Adrenal gland (tissue), 12 donors: ENCODE data around the gene SOX13. TPM values are rescaled to one million over a fixed set of nuclear protein-coding genes. Genes with fewer than 3 reads are reported as not detected.
A peak's percentile ranks its signal among the peaks of the same experiment; 100 is the strongest.

Source experiments
- DNase-seq, 7 donors: peaks; one replicate each; pipeline ENCODE4 v3.0.0-alpha.2; 2019 to 2020
- H3K27ac ChIP-seq, 5 donors: fragments of 200-600 bp; sonication (generic) in 4 of 5; 1 replicate in 3 of 5; 2 replicates in 2 of 5; pipeline versions ENCODE4 v1.5.1 to v1.8.0; 2016 to 2020; ENCODE audit warnings: mild to moderate bottlenecking in 1 of 5
- H3K27me3 ChIP-seq: fragments of 200-600 bp; 2 replicates; pipeline ENCODE4 v1.8.0; 2021
- H3K36me3 ChIP-seq, 2 donors: fragments of 200-600 bp; replicated peaks in 1 of 2; 1 replicate in 1 of 2; 2 replicates in 1 of 2; pipeline versions ENCODE4 v1.5.1 to v1.8.0; 2018 to 2022
- H3K4me1 ChIP-seq, 2 donors: fragments of 200-600 bp; replicated peaks in 1 of 2; 1 replicate in 1 of 2; 2 replicates in 1 of 2; pipeline versions ENCODE4 v1.5.1 to v1.8.0; 2018 to 2021
- H3K4me3 ChIP-seq, 4 donors: fragments of 200-600 bp; sonication (generic) in 3 of 4; one replicate each; pipeline ENCODE4 v1.5.1; 2016 to 2018
- H3K9me3 ChIP-seq, 3 donors: fragments of 200-600 bp; sonication (generic) in 1 of 3; replicated peaks in 1 of 3; 1 replicate in 2 of 3; 2 replicates in 1 of 3; pipeline versions ENCODE4 v1.5.1 to v1.8.0; 2016 to 2021
- CTCF ChIP-seq, 6 experiments: fragments of 450-650 bp in 4 of 6; fragments of 200-600 bp in 2 of 6; sonication (generic) in 1 of 6; IDR thresholded peaks; 1 replicate in 5 of 6; 2 replicates in 1 of 6; pipeline versions ENCODE4 v1.5.1 to v1.8.0; 2016 to 2021; ENCODE audit warnings: antibody characterized with exemption in 6 of 6, mild to moderate bottlenecking in 2 of 6, moderate library complexity in 1 of 6
- POLR2A ChIP-seq, 2 donors: fragments of 450-650 bp; IDR thresholded peaks; one replicate each; pipeline ENCODE4 v1.6.1; 2017; ENCODE audit warnings: antibody characterized with exemption in 2 of 2, mild to moderate bottlenecking in 2 of 2, moderate library complexity in 1 of 2
- WGBS, 4 donors: extraction: QIAGEN DNeasy Blood & Tissue Kit in 2 of 4; methylation state at CpG; one replicate each; pipeline versions ENCODE4 v1.1.5 to v1.1.7; 2013 to 2017; 5-methylcytosine and 5-hydroxymethylcytosine counted together
- intact Hi-C, 2 donors: fragments of 100-400 bp; cut with DNase I; formaldehyde crosslinking; loops; one replicate each; pipeline versions ENCODE4 v1.14.1 to v1.15.0; 2022 to 2023
- polyA plus RNA-seq, 3 donors: library from polyadenylated mRNA; stranded (reverse); fragments of 200-250 nt in 2 of 3; fragments of 350-450 nt in 1 of 3; fragmentation: Illumina TruSeq in 1 of 3; extraction: RNeasy Lipid Tissue Mini Kit (QIAGEN cat#74804) in 1 of 3; gene quantifications; one replicate each; pipeline ENCODE4 v1.2.3, GENCODE V29; 2013 to 2014
- total RNA-seq, 9 donors: library from RNA; depleted of rRNA in 4 of 9; stranded (reverse); fragments of >200 nt in 4 of 9; fragments of 120-200 nt in 1 of 9; fragmentation: NEBNext Ultra II Directional in 1 of 9; extraction: Animal tissue kit (Norgen Biotek cat#: 25700) in 1 of 9; gene quantifications; one replicate each; pipeline versions ENCODE4 v1.1.0 to v1.2.4, GENCODE V29; 2013 to 2023
- donor health status: healthy with polysubstance abuse.
- donor health status: Bipolar disorder and iron deficiency.
- donor health status: DM: yes; HTN: yes; CAD: no.
- donor health status: DM: no; HTN: no; CAD: no.
- donor health status: DM: no; HTN: no; CAD: no.
- donor health status: DM: yes; HTN: yes; CAD: no.

The SOX13 gene
- total and polyA plus RNA-seq, 12 donors, result 4.2 to 44.5 (median 25.6) TPM

GRCh38 chr1:204143276-204144041 is 70.5 kb downstream of the SOX13 start:
- Histone ChIP-seq H3K27ac (peak overlapping the region in 1 of 5 donors; percentile 21), H3K9me3 (no peaks in the 10 kb centered on the region), H3K4me3 (no peak overlapping the region), H3K27me3 (no peaks in the 10 kb centered on the region), H3K36me3 (peaks cover 0 to 5% of the 10 kb centered on the region in 2 donors), H3K4me1 (peaks cover 3 to 15% of the 10 kb centered on the region in 2 donors)
- WGBS, 4 donors, result 44 to 65% (median 54%) methylated on average over 12 to 14 of the region's 14 CpGs
- intact Hi-C loops, result no loop called here
- peak in 3 of 7 donors; percentile 49 to 64 (median 51) for DNase-seq
- TF ChIP-seq CTCF (IDR thresholded peaks at IDR 0.05) (no peak), POLR2A (IDR thresholded peaks at IDR 0.05) (no peak)

GRCh38 chr1:204145033-204145504 is 72.2 kb downstream of the SOX13 start:
- peak in 3 of 7 donors; percentile 31 to 59 (median 47) for DNase-seq
- Histone ChIP-seq H3K36me3 (no peaks in the 10 kb centered on the region), H3K4me1 (peaks cover 3 to 15% of the 10 kb centered on the region in 2 donors), H3K4me3 (no peak overlapping the region), H3K9me3 (no peaks in the 10 kb centered on the region), H3K27ac (peak overlapping the region in 1 of 5 donors; percentile 17), H3K27me3 (no peaks in the 10 kb centered on the region)
- intact Hi-C loops, result no loop called here
- TF ChIP-seq POLR2A (IDR thresholded peaks at IDR 0.05) (no peak), CTCF (IDR thresholded peaks at IDR 0.05) (no peak)
- WGBS, 4 donors, result 35 to 55% (median 39%) methylated on average over 4 of the region's 4 CpGs

- H3K27me3 ChIP-seq, result no peaks in the 10 kb centered on the region
- no peak overlapping the region for H3K4me3 ChIP-seq
- H3K4me1 ChIP-seq, result peaks cover 3 to 18% of the 10 kb centered on the region in 2 donors
- intact Hi-C loops, result no loop called here
- no peak for DNase-seq
- no peak overlapping the region for H3K27ac ChIP-seq
- WGBS, 4 donors, result 88 to 97% (median 92%) methylated on average over 6 of the region's 6 CpGs
- no peaks in the 10 kb centered on the region for H3K9me3 ChIP-seq
- TF ChIP-seq CTCF (IDR thresholded peaks at IDR 0.05) (no peak), POLR2A (IDR thresholded peaks at IDR 0.05) (no peak)
- H3K36me3 ChIP-seq, result no peaks in the 10 kb centered on the region
Observed at GRCh38 chr1:204146309-204146708, 73.4 kb downstream of the SOX13 start.

GRCh38 chr1:204146965-204147364 is 74.0 kb downstream of the SOX13 start:
- peaks cover 6 to 22% of the 10 kb centered on the region in 2 donors for H3K4me1 ChIP-seq
- TF ChIP-seq CTCF (IDR thresholded peaks at IDR 0.05) (no peak), POLR2A (IDR thresholded peaks at IDR 0.05) (no peak)
- intact Hi-C loops, result no loop called here
- DNase-seq, result no peak
- H3K9me3 ChIP-seq, result no peaks in the 10 kb centered on the region
- H3K36me3 ChIP-seq, result no peaks in the 10 kb centered on the region
- H3K27me3 ChIP-seq, result no peaks in the 10 kb centered on the region
- WGBS, 4 donors, result 49 to 79% (median 76%) methylated on average over 4 to 7 of the region's 7 CpGs
- no peak overlapping the region for H3K27ac ChIP-seq
- H3K4me3 ChIP-seq, result no peak overlapping the region
